ENCODE measurements around the gene ALOX12. TPM values are rescaled to one million over a fixed set of nuclear protein-coding genes. Genes with fewer than 3 reads are reported as not detected.

ALOX12 gene
- total RNA-seq, 2 experiments from 2014 or later = not detected

GRCh38 chr17:7002288-7003047 is 6.6 kb downstream of the ALOX12 start:
- intact Hi-C loops (cut with DNase I, micrococcal nuclease) = no loop called here
- no peak overlapping the region for H3K4me3 Mint-ChIP-seq
- H3K36me3 Mint-ChIP-seq (ENCODE audit: low read depth) = peaks cover 31% of the 10 kb centered on the region

DNA sequence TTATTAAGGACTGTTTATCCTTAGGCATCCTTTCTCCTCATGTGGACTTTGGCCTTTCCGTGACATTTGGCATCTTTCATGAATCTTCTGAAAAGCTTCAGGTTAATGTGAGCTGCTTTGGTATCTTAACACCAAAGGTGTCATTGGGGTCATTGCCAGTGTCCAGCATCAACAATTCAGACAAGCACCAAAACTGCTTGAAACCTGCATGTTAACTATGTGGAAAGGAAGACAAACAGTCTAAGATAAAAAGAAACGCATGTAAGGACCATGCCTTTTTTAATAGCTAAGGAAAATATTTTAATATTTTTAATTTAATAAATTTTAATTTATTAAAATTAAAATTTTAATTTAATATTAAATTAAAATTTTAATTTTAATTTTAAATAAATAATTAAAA is 7.9 kb downstream of the ALOX12 start:
- Mint-ChIP-seq H3K9me3 (ENCODE audit: low read depth) (no peaks in the 10 kb centered on the region), H3K27me3 (no peaks in the 10 kb centered on the region), H3K4me3 (no peak overlapping the region), H3K27ac (no peak overlapping the region), H3K36me3 (ENCODE audit: low read depth) (peaks cover 23% of the 10 kb centered on the region), H3K4me1 (peaks cover 12% of the 10 kb centered on the region)
- CTCF ChIA-PET = interaction anchor here (0.6 to 7.4 kb wide), 32 partner anchors 8 to 362 kb away, joined by 3 to 157 read pairs (median 6); partner anchors contain the start of genes ALOX12, BCL6B, RNASEK and SLC16A13
- DNase-seq (no peak), ATAC-seq (no peak)
- POLR2A ChIA-PET = no interaction called here
- intact Hi-C loops (cut with DNase I, micrococcal nuclease) = loop anchor here (1.0 kb wide), 3 partner anchors 90 to 337 kb away; no protein-coding TSS in a partner anchor

More at GRCh38 chr17:7002288-7003047, 6.6 kb downstream of the ALOX12 start:
- ChIA-PET CTCF (interaction anchor here (0.5 to 7.4 kb wide), 11 partner anchors 9 to 159 kb away, joined by 3 to 157 read pairs (median 4); partner anchors contain the start of gene RNASEK), POLR2A (no interaction called here)
- ATAC-seq (no peak), DNase-seq (no peak)
- Mint-ChIP-seq H3K27me3 (no peaks in the 10 kb centered on the region), H3K4me1 (peaks cover 8% of the 10 kb centered on the region), H3K27ac (no peak overlapping the region), H3K9me3 (ENCODE audit: low read depth) (no peaks in the 10 kb centered on the region)

DNA sequence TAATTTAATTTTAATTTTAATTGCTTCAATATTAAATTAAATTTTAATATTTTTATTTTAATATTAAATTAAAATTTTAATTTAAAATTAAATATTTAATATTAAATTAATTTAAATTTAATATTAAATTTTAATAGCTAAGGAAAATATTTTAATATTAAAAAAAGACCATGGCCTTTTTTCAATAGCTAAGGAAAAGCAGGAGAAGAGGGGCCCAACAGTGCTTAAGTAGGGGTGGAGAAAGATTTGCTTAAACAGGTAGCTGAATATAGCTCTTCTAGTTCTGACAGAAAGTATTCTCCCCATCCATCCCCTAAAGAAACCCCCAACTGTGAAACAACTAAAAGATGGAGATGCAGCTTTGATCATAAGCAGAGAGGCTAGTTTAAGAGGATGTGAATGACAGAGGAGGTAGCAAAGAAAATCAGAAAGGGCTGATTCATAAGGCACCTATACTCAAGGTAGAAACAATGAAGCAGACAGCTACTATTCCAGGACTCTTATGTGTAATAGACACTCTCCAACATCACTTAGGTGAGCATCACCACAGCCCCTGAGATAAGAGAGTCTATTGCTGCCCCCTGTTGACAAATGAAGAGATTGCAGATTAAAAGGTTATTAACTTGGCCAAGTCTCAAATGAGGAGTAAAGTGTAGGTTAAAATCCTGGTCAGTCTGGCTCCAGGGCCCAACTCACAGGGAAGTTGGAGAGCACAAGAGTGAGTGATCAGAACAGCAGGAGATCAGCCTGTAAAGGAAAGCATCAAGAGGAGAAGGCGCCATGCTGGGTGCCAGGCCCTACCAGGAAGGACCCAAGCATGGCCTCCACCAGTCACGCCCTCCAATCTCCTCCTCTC is 8.8 kb downstream of the ALOX12 start:
- Mint-ChIP-seq H3K9me3 (ENCODE audit: low read depth) (no peaks in the 10 kb centered on the region), H3K27ac (no peak overlapping the region), H3K36me3 (ENCODE audit: low read depth) (peaks cover 25% of the 10 kb centered on the region), H3K27me3 (no peaks in the 10 kb centered on the region), H3K4me3 (no peak overlapping the region), H3K4me1 (peaks cover 20% of the 10 kb centered on the region)
- ChIA-PET CTCF (interaction anchor here (0.6 to 7.4 kb wide), 50 partner anchors 8 to 376 kb away, joined by 3 to 157 read pairs (median 4); partner anchors contain the start of genes ALOX12, BCL6B, RNASEK and SLC16A13), POLR2A (interaction anchor here (0.5 to 0.8 kb wide), 3 partner anchors 31 to 681 kb away, joined by 4 to 6 read pairs (median 4); partner anchors contain the start of gene SLC16A13)
- intact Hi-C loops (cut with DNase I, micrococcal nuclease) = loop anchor here (1.0 to 5.0 kb wide), 5 partner anchors 32 to 338 kb away; no protein-coding TSS in a partner anchor
- peak; percentile 37 for DNase-seq
- peak; percentile 99 for ATAC-seq

GRCh38 chr17:7005716-7006115 is 9.9 kb downstream of the ALOX12 start:
- H3K27me3 Mint-ChIP-seq = no peaks in the 10 kb centered on the region
- peaks cover 31% of the 10 kb centered on the region for H3K4me1 Mint-ChIP-seq
- intact Hi-C loops (cut with DNase I, micrococcal nuclease) = loop anchor here (1.0 to 5.0 kb wide), 2 partner anchors 33 to 91 kb away; no protein-coding TSS in a partner anchor
- no peak overlapping the region for H3K27ac Mint-ChIP-seq
- peaks cover 20% of the 10 kb centered on the region for H3K36me3 Mint-ChIP-seq (ENCODE audit: low read depth)
- H3K9me3 Mint-ChIP-seq (ENCODE audit: low read depth) = no peaks in the 10 kb centered on the region
- ATAC-seq (no peak), DNase-seq (no peak)
- CTCF ChIA-PET = interaction anchor here (0.6 to 7.4 kb wide), 9 partner anchors 16 to 163 kb away, joined by 3 to 157 read pairs (median 14); partner anchors contain the start of gene BCL6B
- POLR2A ChIA-PET = no interaction called here
- no peak overlapping the region for H3K4me3 Mint-ChIP-seq

DNA sequence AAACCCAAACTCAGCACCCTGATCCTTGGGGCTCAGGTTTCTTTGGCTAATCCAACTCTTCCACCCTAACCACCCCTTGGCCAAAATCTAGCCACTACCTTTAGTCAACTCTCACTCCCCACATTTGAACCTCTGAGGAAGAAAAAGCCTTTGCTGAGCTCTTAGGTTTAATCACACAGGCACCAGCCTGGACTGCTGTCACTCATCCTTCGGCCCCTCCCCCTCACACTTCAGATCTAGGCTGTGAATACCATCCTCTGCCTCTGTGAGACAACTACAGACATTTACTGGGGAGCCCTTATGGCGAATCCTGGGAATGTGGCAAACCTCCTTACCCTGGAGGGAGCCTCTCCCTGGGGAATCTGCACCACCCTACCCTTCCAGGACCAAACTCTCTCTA is 11.3 kb downstream of the ALOX12 start:
- peaks cover 41% of the 10 kb centered on the region for H3K4me1 Mint-ChIP-seq
- peak; percentile 45 for DNase-seq
- POLR2A ChIA-PET = interaction anchor here (0.6 kb wide), 1 partner anchor 75 kb away, joined by 3 read pairs; no protein-coding TSS in a partner anchor

GRCh38 chr17:7010523-7010922 is 14.7 kb downstream of the ALOX12 start:
- intact Hi-C loops (cut with DNase I, micrococcal nuclease) = loop anchor here (5.0 to 10.0 kb wide), 5 partner anchors 158 to 1372 kb away; partner anchors contain the start of genes C17orf100 (in 1 of the 2), MED31 (in 1 of the 2), POLR2A (in 1 of the 2) and RPL26 (in 1 of the 2)
- H3K27ac Mint-ChIP-seq = no peak overlapping the region
- CTCF ChIA-PET = interaction anchor here (0.6 to 1.3 kb wide), 4 partner anchors 11 to 1178 kb away, joined by 3 to 4 read pairs (median 4); no protein-coding TSS in a partner anchor
- peaks cover 39% of the 10 kb centered on the region for H3K4me1 Mint-ChIP-seq
- H3K27me3 Mint-ChIP-seq = no peaks in the 10 kb centered on the region
- no peak for DNase-seq
- peak overlapping the region; percentile 46 for H3K4me3 Mint-ChIP-seq
- peaks cover 21% of the 10 kb centered on the region for H3K36me3 Mint-ChIP-seq (ENCODE audit: low read depth)
- no peak for ATAC-seq
- POLR2A ChIA-PET = interaction anchor here (0.6 kb wide), 1 partner anchor 66 kb away, joined by 7 read pairs; no protein-coding TSS in a partner anchor
- H3K9me3 Mint-ChIP-seq (ENCODE audit: low read depth) = no peaks in the 10 kb centered on the region

More for the DNA sequence above, 11.3 kb downstream of the ALOX12 start:
- Mint-ChIP-seq H3K27me3 (no peaks in the 10 kb centered on the region), H3K36me3 (ENCODE audit: low read depth) (peaks cover 10% of the 10 kb centered on the region), H3K4me3 (no peak overlapping the region), H3K27ac (no peak overlapping the region), H3K9me3 (ENCODE audit: low read depth) (no peaks in the 10 kb centered on the region)
- ATAC-seq = no peak
- intact Hi-C loops (cut with DNase I, micrococcal nuclease) = loop anchor here in 1 of 2 experiments (5.0 kb wide), 1 partner anchor 35 kb away; no protein-coding TSS in a partner anchor
- CTCF ChIA-PET = interaction anchor here (0.5 to 7.4 kb wide), 7 partner anchors 8 to 163 kb away, joined by 3 to 157 read pairs (median 5); no protein-coding TSS in a partner anchor

- ChIA-PET POLR2A (interaction anchor here (0.6 kb wide), 1 partner anchor 65 kb away, joined by 7 read pairs; no protein-coding TSS in a partner anchor), CTCF (interaction anchor here (1.1 kb wide), 1 partner anchor 10 kb away, joined by 3 read pairs; no protein-coding TSS in a partner anchor)
- Mint-ChIP-seq H3K36me3 (ENCODE audit: low read depth) (peaks cover 25% of the 10 kb centered on the region), H3K27me3 (no peaks in the 10 kb centered on the region), H3K9me3 (ENCODE audit: low read depth) (no peaks in the 10 kb centered on the region), H3K27ac (peak overlapping the region; percentile 99), H3K4me1 (peaks cover 48% of the 10 kb centered on the region), H3K4me3 (peak overlapping the region; percentile 92)
- no peak for DNase-seq
- intact Hi-C loops (cut with DNase I, micrococcal nuclease) = loop anchor here (5.0 to 10.0 kb wide), 5 partner anchors 159 to 1371 kb away; partner anchors contain the start of genes C17orf100 (in 1 of the 2), MED31 (in 1 of the 2), POLR2A (in 1 of the 2) and RPL26 (in 1 of the 2)
- ATAC-seq = no peak
Observed at GRCh38 chr17:7011415-7011814, 15.6 kb downstream of the ALOX12 start.

DNA sequence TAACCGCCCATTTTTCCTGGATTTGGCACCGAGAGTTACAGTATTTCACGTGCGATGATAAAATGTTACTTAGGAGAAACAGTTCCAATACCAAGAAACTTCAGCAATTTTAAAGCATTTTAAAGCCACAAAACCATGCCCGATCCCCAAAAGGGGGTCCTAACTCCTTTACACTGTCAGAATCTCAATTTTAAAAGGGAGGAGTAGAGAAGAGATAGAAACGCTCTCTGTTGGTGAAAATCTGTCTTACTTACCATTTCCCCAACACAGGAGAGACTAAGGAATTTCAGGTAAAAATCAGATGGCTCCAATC is 16.0 kb downstream of the ALOX12 start:
- ChIA-PET CTCF (interaction anchor here (0.7 to 2.3 kb wide), 8 partner anchors 8 to 428 kb away, joined by 3 to 9 read pairs (median 4); no protein-coding TSS in a partner anchor), POLR2A (no interaction called here)
- Mint-ChIP-seq H3K36me3 (ENCODE audit: low read depth) (peaks cover 25% of the 10 kb centered on the region), H3K4me3 (peak overlapping the region; percentile 92), H3K27me3 (no peaks in the 10 kb centered on the region), H3K9me3 (ENCODE audit: low read depth) (no peaks in the 10 kb centered on the region), H3K27ac (peak overlapping the region; percentile 99), H3K4me1 (peaks cover 53% of the 10 kb centered on the region)
- ATAC-seq (no peak), DNase-seq (no peak)
- intact Hi-C loops (cut with DNase I, micrococcal nuclease) = loop anchor here (1.0 to 10.0 kb wide), 7 partner anchors 160 to 1370 kb away; partner anchors contain the start of genes C17orf100 (in 2 of the 2), MED31 (in 2 of the 2), PIMREG (in 1 of the 2) and POLR2A (in 1 of the 2)

DNA sequence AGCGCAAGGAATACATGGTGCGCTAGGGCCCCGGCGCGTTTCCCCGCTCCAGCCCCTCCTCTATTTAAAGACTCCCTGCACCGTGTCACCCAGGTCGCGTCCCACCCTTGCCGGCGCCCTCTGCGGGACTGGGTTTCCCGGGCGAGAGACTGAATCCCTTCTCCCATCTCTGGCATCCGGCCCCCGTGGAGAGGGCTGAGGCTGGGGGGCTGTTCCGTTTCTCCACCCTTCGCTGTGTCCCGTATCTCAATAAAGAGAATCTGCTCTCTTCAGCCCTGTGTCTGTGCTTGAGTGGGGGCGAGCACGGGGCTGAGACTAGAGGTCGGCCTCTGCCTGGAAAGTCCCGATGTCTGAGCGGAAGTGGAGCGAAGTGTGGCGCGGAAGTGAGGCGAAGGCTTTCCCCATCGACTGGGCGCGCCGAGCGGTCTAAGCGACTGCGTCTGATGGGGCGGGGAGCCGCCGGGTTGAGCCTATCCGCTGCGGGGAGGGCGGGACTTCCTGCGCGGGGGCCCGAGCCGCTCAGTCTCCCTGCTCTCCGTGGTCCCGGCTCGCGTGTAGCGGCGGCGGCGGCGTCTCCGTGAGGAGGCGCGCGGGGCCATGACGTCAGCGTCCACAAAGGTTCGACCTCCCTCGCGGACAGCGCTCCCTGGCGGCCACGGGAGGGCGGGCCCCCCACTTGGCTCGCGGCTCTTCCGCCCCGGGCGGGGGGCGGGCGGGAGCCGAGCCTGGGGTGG is 18.6 kb downstream of the ALOX12 start:
- CTCF ChIA-PET = interaction anchor here (1.1 kb wide), 1 partner anchor 371 kb away, joined by 4 read pairs; no protein-coding TSS in a partner anchor
- intact Hi-C loops (cut with DNase I, micrococcal nuclease) = loop anchor here (1.0 to 10.0 kb wide), 14 partner anchors 9 to 1528 kb away; partner anchors contain the start of genes BCL6B (in 1 of the 2), C17orf100 (in 1 of the 2), DERL2 (in 1 of the 2) and EIF5A (in 1 of the 2)
- Mint-ChIP-seq H3K36me3 (ENCODE audit: low read depth) (peaks cover 32% of the 10 kb centered on the region), H3K27ac (peak overlapping the region; percentile 99), H3K27me3 (no peaks in the 10 kb centered on the region), H3K4me1 (peaks cover 54% of the 10 kb centered on the region), H3K9me3 (ENCODE audit: low read depth) (no peaks in the 10 kb centered on the region), H3K4me3 (peak overlapping the region; percentile 92)
- POLR2A ChIA-PET = no interaction called here
- ATAC-seq = peak; percentile 88
- DNase-seq = peak; percentile 99

Measured in activated CD4-positive, alpha-beta T cell treated with anti-CD3 and anti-CD28 coated beads for 36 hours (primary cell).